Natural killer cell (primary cell): ENCODE measurements around the gene NAT10. TPM values are rescaled to one million over a fixed set of nuclear protein-coding genes. Genes with fewer than 3 reads are reported as not detected.

Source experiments
- ATAC-seq, 3 donors: fragments of 150-1000 bp in 2 of 3; fragments of 200-7000 bp in 1 of 3; cut with Tn5 transposase; 1 replicate in 1 of 3; 2 replicates in 2 of 3; pipeline ENCODE4 v1.10.0; 2021; ENCODE audit warnings: mild to moderate bottlenecking in 2 of 3, moderate library complexity in 2 of 3
- DNase-seq, 2 donors: peaks; one replicate each; pipeline versions ENCODE4 v3.0.0 to v3.0.0-alpha.2; 2013 to 2021; ENCODE audit warnings: mixed read lengths in 1 of 2
- H3K27ac ChIP-seq: one replicate; pipeline ENCODE4 v1.5.1; 2013; ENCODE audit warnings: mild to moderate bottlenecking, low read length
- H3K27me3 ChIP-seq: one replicate; pipeline ENCODE4 v1.6.1; 2013; ENCODE audit warnings: low read length; ENCODE audit not compliant: control insufficient read depth, insufficient read depth
- H3K36me3 ChIP-seq: one replicate; pipeline ENCODE4 v1.6.1; 2013; ENCODE audit warnings: low read length; ENCODE audit not compliant: control insufficient read depth, insufficient read depth
- H3K4me1 ChIP-seq: one replicate; pipeline ENCODE4 v1.6.1; 2013; ENCODE audit warnings: low read length; ENCODE audit not compliant: control insufficient read depth, insufficient read depth
- H3K4me3 ChIP-seq: one replicate; pipeline ENCODE4 v1.5.1; 2013; ENCODE audit warnings: low read length
- H3K9me3 ChIP-seq: one replicate; pipeline ENCODE4 v1.6.1; 2013; ENCODE audit warnings: low read length; ENCODE audit not compliant: control insufficient read depth, insufficient read depth
- H3K27ac Mint-ChIP-seq, 2 donors: one replicate each; pipeline ENCODE4 v1.8.0; 2022; ENCODE audit warnings: mild to moderate bottlenecking in 2 of 2, mixed read lengths in 2 of 2, moderate library complexity in 1 of 2
- H3K27me3 Mint-ChIP-seq, 2 donors: one replicate each; pipeline ENCODE4 v1.8.0; 2022; ENCODE audit warnings: low read depth in 2 of 2, mixed read lengths in 2 of 2
- H3K36me3 Mint-ChIP-seq: one replicate; pipeline ENCODE4 v1.8.0; 2022; ENCODE audit warnings: mixed read lengths
- H3K4me1 Mint-ChIP-seq, 2 donors: one replicate each; pipeline ENCODE4 v1.8.0; 2022; ENCODE audit warnings: mixed read lengths in 2 of 2
- H3K4me3 Mint-ChIP-seq: one replicate; pipeline ENCODE4 v1.8.0; 2022; ENCODE audit warnings: mild to moderate bottlenecking, moderate library complexity, mixed read lengths
- H3K9me3 Mint-ChIP-seq, 2 donors: one replicate each; pipeline ENCODE4 v1.8.0; 2022; ENCODE audit warnings: mixed read lengths in 2 of 2
- WGBS: methylation state at CpG from one replicate; pipeline ENCODE4 v1.1.7; 2013; ENCODE audit warnings: missing lambda C conversion rate; ENCODE audit not compliant: insufficient coverage; 5-methylcytosine and 5-hydroxymethylcytosine counted together
- intact Hi-C: fragments of 100-400 bp; cut with micrococcal nuclease; formaldehyde crosslinking; loops from one replicate; pipeline ENCODE4 v1.14.2; 2022
- total RNA-seq, 4 donors: library from RNA; stranded (reverse); fragments of 120-200 nt in 1 of 4; gene quantifications; one replicate each; pipeline versions ENCODE4 v1.2.3 to v1.2.4, GENCODE V29; 2013 to 2022
- TF ChIP-seq, protein P1 (sequence below): fragments of 200-600 bp; IDR thresholded peaks from one replicate; pipeline ENCODE4 v1.8.0; 2022; ENCODE audit warnings: antibody characterized with exemption

The NAT10 gene
- total RNA-seq, 3 donors from 2014 or later (not counting 1 experiment from before 2014, with no cell fraction given): 40.3 to 53.6 (median 42.8) TPM

DNA sequence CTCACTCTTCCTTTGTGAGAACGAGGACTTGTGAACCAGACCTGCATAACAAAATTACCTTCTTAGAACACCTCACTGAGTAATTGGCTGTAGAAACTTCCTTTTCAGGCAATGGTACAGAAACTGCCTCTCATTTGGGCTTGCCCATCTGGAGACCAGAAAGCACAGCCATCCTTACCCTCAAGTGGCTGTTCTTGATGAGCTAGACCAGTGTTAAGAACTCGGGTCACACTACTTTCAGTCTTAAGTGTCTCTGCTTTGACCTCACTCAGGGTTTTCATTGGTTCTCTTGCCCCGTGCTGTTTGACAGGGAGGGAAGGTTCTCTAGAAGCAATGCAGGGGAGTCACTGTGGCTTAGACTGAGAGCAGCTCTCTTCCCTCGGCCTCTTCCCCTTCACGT is 29.3 kb downstream of the NAT10 start:
- WGBS: 83% methylated on average over 5 of the region's 5 CpGs
- Histone ChIP-seq H3K4me3 (no peak overlapping the region), H3K27ac (no peak overlapping the region), H3K27me3 (no peaks in the 10 kb centered on the region), H3K36me3 (peaks cover 82% of the 10 kb centered on the region), H3K4me1 (no peaks in the 10 kb centered on the region), H3K9me3 (no peaks in the 10 kb centered on the region)
- Mint-ChIP-seq H3K4me3 (no peak overlapping the region), H3K27ac (no peak overlapping the region), H3K27me3 (no peaks in the 10 kb centered on the region), H3K9me3 (no peaks in the 10 kb centered on the region), H3K4me1 (peaks cover 0 to 10% of the 10 kb centered on the region in 2 donors), H3K36me3 (peaks cover 23% of the 10 kb centered on the region)
- no peak for DNase-seq
- TF ChIP-seq, protein P1, sequence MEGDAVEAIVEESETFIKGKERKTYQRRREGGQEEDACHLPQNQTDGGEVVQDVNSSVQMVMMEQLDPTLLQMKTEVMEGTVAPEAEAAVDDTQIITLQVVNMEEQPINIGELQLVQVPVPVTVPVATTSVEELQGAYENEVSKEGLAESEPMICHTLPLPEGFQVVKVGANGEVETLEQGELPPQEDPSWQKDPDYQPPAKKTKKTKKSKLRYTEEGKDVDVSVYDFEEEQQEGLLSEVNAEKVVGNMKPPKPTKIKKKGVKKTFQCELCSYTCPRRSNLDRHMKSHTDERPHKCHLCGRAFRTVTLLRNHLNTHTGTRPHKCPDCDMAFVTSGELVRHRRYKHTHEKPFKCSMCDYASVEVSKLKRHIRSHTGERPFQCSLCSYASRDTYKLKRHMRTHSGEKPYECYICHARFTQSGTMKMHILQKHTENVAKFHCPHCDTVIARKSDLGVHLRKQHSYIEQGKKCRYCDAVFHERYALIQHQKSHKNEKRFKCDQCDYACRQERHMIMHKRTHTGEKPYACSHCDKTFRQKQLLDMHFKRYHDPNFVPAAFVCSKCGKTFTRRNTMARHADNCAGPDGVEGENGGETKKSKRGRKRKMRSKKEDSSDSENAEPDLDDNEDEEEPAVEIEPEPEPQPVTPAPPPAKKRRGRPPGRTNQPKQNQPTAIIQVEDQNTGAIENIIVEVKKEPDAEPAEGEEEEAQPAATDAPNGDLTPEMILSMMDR: no peak
- no peak for ATAC-seq
- intact Hi-C loops: no loop called here

DNA sequence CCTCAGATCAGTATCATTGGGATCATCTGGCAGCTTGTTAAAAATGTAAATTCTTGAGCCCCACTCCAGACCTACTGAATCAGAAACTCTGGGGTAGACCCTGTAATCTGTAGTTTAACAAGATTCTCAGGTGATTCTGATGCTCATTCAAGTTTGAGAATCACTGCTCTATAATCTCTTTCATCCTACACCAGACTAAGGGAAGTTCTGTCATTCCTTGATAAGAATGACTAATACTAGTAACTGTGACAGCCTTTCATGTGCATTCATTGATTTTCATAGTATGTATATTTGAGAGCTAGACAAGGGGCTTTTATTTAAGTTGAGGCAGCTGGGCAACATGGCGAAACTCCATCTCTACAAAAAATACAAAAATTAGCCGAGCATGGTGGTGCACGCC is 30.0 kb downstream of the NAT10 start:
- ATAC-seq: no peak
- Histone ChIP-seq H3K9me3 (no peaks in the 10 kb centered on the region), H3K36me3 (peaks cover 80% of the 10 kb centered on the region), H3K4me3 (no peak overlapping the region), H3K4me1 (no peaks in the 10 kb centered on the region), H3K27me3 (no peaks in the 10 kb centered on the region), H3K27ac (no peak overlapping the region)
- no peak overlapping the region for H3K27ac Mint-ChIP-seq
- WGBS: 92% methylated on average over 2 of the region's 3 CpGs
- H3K4me3 Mint-ChIP-seq: no peak overlapping the region
- H3K27me3 Mint-ChIP-seq: no peaks in the 10 kb centered on the region
- DNase-seq: no peak
- H3K9me3 Mint-ChIP-seq: no peaks in the 10 kb centered on the region
- H3K4me1 Mint-ChIP-seq: peaks cover 0 to 10% of the 10 kb centered on the region in 2 donors
- intact Hi-C loops: no loop called here
- H3K36me3 Mint-ChIP-seq: peaks cover 23% of the 10 kb centered on the region
- TF ChIP-seq, protein P1: no peak

DNA sequence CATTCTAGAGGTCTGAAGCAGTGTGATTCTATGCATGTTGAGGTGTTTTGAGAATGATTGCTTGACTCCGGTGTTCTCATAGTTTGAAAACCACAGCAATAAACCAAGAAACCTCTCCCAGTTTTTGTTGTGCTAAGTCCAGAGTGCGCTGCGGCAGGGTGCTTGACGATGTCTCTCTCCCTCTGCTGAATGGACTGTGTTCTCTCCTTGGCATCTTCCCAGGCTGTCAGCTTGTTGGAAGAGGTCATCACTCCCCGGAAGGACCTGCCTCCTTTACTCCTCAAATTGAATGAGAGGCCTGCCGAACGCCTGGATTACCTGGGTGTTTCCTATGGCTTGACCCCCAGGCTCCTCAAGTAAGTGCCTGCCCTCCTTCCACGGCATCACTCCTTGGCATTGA is 31.0 kb downstream of the NAT10 start:
- Histone ChIP-seq H3K4me1 (no peaks in the 10 kb centered on the region), H3K9me3 (no peaks in the 10 kb centered on the region), H3K36me3 (peaks cover 82% of the 10 kb centered on the region), H3K4me3 (no peak overlapping the region), H3K27me3 (no peaks in the 10 kb centered on the region), H3K27ac (no peak overlapping the region)
- no peak for DNase-seq
- Mint-ChIP-seq H3K4me3 (no peak overlapping the region), H3K27ac (no peak overlapping the region), H3K36me3 (peaks cover 27% of the 10 kb centered on the region), H3K4me1 (peaks cover 0 to 10% of the 10 kb centered on the region in 2 donors), H3K27me3 (no peaks in the 10 kb centered on the region), H3K9me3 (no peaks in the 10 kb centered on the region)
- intact Hi-C loops: no loop called here
- TF ChIP-seq, protein P1: no peak
- no peak for ATAC-seq
- 98% methylated on average over 8 of the region's 8 CpGs for WGBS

DNA sequence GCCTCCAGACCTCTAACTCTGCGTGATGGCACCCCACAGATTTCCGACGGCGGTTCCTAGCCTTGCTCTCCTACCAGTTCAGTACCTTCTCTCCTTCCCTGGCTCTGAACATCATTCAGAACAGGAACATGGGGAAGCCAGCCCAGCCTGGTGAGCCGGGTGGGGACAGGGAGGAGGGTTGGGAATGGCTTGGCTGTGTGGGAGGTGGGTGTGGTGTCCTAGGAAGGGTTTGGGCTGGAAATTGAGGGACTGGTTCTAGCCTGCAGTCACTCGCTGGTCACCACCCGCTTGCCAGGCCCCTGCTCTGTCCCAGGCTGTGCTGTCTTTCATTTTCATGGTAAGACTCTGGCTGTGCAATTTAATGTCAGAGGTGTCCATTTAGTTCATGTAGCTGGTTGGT is 33.9 kb downstream of the NAT10 start:
- Mint-ChIP-seq H3K4me1 (peaks cover 0 to 10% of the 10 kb centered on the region in 2 donors), H3K36me3 (peaks cover 32% of the 10 kb centered on the region), H3K27ac (no peak overlapping the region), H3K27me3 (no peaks in the 10 kb centered on the region), H3K9me3 (no peaks in the 10 kb centered on the region), H3K4me3 (no peak overlapping the region)
- TF ChIP-seq, protein P1: no peak
- DNase-seq (no peak), ATAC-seq (no peak)
- 97% methylated on average over 7 of the region's 7 CpGs for WGBS
- no peaks in the 10 kb centered on the region for H3K4me1 ChIP-seq
- H3K27ac ChIP-seq: no peak overlapping the region
- intact Hi-C loops: no loop called here
- H3K4me3 ChIP-seq: no peak overlapping the region
- no peaks in the 10 kb centered on the region for H3K27me3 ChIP-seq
- H3K9me3 ChIP-seq: no peaks in the 10 kb centered on the region
- H3K36me3 ChIP-seq: peaks cover 87% of the 10 kb centered on the region
